ENCODE results near the gene SHH. TPM values are rescaled to one million over a fixed set of nuclear protein-coding genes. Genes with fewer than 3 reads are reported as not detected.

The SHH gene
- total and polyA plus RNA-seq, 12 donors = not detected

DNA sequence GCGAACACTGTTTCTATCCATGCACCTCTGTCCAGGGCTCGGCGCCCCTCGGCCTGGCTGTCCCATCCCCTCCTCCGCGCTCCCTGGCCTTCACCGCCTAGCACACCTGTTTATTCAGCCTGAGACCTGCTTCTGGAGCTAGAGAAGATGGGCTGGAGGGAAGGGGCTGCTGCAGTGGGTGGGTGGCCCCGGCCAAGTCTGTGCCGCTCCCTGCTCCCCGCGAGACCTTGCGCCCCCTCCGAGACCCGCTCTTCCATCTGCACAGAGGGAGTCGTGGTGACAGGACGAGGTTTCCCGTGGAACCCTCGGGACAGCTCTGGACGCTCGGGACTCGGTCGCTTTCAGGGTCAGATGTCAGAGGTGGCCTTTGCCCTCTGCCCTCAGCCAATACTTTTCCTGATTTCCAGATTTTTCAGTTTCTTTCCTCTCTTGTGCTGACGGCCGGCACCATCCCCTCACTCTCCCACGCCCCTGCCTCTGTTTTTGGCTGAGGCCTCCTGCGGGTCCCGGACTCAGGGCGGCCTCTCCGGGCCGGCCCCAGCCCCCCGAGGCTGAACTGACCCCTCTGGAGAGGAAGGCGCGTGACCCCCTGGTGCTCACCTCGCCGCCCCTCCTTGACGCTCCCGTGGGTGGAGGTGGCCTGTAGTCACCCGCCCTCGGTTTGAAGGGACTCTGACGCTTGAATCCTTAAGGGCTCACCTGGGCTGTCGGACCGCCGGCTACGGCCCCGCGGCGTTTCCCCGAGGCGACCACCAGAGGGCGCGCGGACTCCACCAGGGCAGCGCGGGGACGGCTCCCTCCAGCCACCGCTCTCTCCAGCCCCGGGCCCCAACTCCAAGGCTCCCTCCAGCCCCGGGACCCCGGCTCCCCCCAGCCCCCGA, 15.6 kb downstream of the SHH start:
- 24 to 26% methylated on average over 58 to 60 of the region's 60 CpGs for WGBS, 2 donors
- DNase-seq = peak; percentile 29 to 68
- H3K27me3 ChIP-seq = peaks cover 14 to 65% (median 60%) of the 10 kb centered on the region in 7 donors

DNA sequence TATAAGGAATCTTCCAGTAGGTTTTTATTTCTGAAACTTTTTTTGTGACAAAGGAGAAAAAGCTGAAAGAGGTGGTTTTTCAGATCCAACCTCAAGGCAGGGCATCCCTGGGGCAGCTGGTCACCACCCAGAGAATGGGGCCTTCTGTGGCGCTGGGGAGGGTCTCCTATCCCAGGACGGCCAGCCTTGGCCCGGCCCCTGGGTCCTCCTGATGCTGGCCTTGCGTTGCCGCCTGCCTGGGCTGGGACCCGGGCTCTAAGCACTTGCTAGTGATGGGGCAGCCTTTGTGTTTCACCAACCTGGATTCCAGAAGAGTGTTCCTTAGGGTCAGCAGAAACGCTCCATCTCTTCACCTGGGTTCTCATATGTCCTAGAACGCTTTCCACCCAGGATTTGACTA, 16.3 kb downstream of the SHH start:
- TF ChIP-seq CTCF (IDR thresholded peaks at IDR 0.05) = no peak
- DNase-seq (no peak), ATAC-seq (no peak)
- Histone ChIP-seq H3K4me1 (peaks cover 0 to 9% (median 3%) of the 10 kb centered on the region in 9 donors), H3K9me3 (no peaks in the 10 kb centered on the region), H3K36me3 (no peaks in the 10 kb centered on the region), H3K4me3 (no peak overlapping the region), H3K27me3 (peaks cover 11 to 58% (median 54%) of the 10 kb centered on the region in 7 donors), H3K27ac (no peak overlapping the region)
- intact Hi-C loops (cut with DNase I) = loop anchor here in 8 of 10 donors (5.0 to 10.0 kb wide), 8 partner anchors 676 to 1479 kb away; no protein-coding TSS in a partner anchor
- WGBS, 2 donors = 80 to 82% methylated on average over 8 of the region's 8 CpGs

More for the DNA sequence above, 15.6 kb downstream of the SHH start:
- TF ChIP-seq CTCF (IDR thresholded peaks at IDR 0.05) = peak; percentile 76 to 94 (median 88)
- no peak overlapping the region for H3K4me3 ChIP-seq
- H3K4me1 ChIP-seq = peaks cover 0 to 9% (median 3%) of the 10 kb centered on the region in 9 donors
- H3K9me3 ChIP-seq = no peaks in the 10 kb centered on the region
- H3K36me3 ChIP-seq = no peaks in the 10 kb centered on the region
- ATAC-seq = peak; percentile 66 to 83 (median 74)
- intact Hi-C loops (cut with DNase I) = loop anchor here in 8 of 10 donors (5.0 to 10.0 kb wide), 8 partner anchors 676 to 1478 kb away; no protein-coding TSS in a partner anchor
- no peak overlapping the region for H3K27ac ChIP-seq

- Histone ChIP-seq H3K9me3 (no peaks in the 10 kb centered on the region), H3K4me3 (no peak overlapping the region), H3K27me3 (peaks cover 11 to 52% (median 48%) of the 10 kb centered on the region in 7 donors), H3K4me1 (peaks cover 0 to 9% (median 3%) of the 10 kb centered on the region in 9 donors), H3K27ac (no peak overlapping the region), H3K36me3 (no peaks in the 10 kb centered on the region)
- ATAC-seq = no peak
- DNase-seq = no peak
- TF ChIP-seq CTCF (IDR thresholded peaks at IDR 0.05) = no peak
- intact Hi-C loops (cut with DNase I) = loop anchor here in 8 of 10 donors (5.0 to 10.0 kb wide), 8 partner anchors 677 to 1479 kb away; no protein-coding TSS in a partner anchor
- WGBS, 2 donors = 89 to 91% methylated on average over 7 of the region's 7 CpGs
These were observed 16.9 kb downstream of the SHH start for GRCh38 chr7:155795401-155795800.

DNA sequence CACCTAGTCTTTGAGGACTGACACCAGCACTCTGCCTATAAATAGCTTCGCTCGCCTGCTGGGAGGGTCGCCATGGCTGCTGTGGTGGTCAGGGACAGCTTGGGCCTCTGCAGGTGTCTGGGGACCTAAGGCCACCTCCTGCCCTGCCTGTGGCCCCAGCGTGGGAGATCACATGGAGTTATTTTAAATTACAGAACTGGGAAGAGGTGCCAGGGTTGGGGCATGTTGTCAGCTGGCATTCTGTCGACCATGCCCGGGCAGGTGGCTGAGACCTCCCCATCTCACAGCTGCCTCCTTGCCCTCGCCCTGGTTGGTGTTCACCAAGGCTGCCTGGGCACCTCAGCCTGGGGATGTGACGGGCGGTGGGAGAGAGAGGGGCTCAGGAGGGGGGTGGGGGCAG, 18.1 kb downstream of the SHH start:
- intact Hi-C loops (cut with DNase I) = loop anchor here in 6 of 10 donors (10.0 kb wide), 4 partner anchors 971 to 1481 kb away; no protein-coding TSS in a partner anchor
- Histone ChIP-seq H3K9me3 (no peaks in the 10 kb centered on the region), H3K36me3 (no peaks in the 10 kb centered on the region), H3K4me1 (peaks cover 0 to 6% (median 3%) of the 10 kb centered on the region in 9 donors), H3K4me3 (no peak overlapping the region), H3K27me3 (peaks cover 11 to 46% (median 37%) of the 10 kb centered on the region in 7 donors), H3K27ac (no peak overlapping the region)
- TF ChIP-seq CTCF (IDR thresholded peaks at IDR 0.05) = no peak
- ATAC-seq (no peak), DNase-seq (no peak)
- 69 to 77% methylated on average over 9 of the region's 9 CpGs for WGBS, 2 donors
